Measurements from ENCODE around the gene ADAMTSL4.

GRCh38 chr1:150515328-150516049 is 33.7 kb upstream of the ADAMTSL4 start, which contains the start of gene FALEC:
- TF ChIP-seq CTCF (IDR thresholded peaks at IDR 0.05) = no peak
- TF ChIP-seq ZFX (IDR thresholded peaks at IDR 0.05; ENCODE audit: borderline replicate concordance) = no peak

All from 22Rv1 (cell line).